Stimulated activated CD4-positive, alpha-beta T cell treated with anti-CD3 and anti-CD28 coated beads, Interleukin-4, amount 100 ng/mL, for 48 hours (primary cell): ENCODE measurements around the gene MYH11.

Experiments
- DNase-seq, 2 donors: peaks; one replicate each; pipeline ENCODE4 v3.0.0-alpha.2; 2020; ENCODE audit warnings: low read depth in 2 of 2

Gene MYH11

GRCh38 chr16:15856901-15857698, at the start of gene MYH11:
Gene MYH11 (minus strand): TSS chr16:15857028. CDS start chr16:15838252, 18,776 bp downstream.
- DNase-seq = no peak

GRCh38 chr16:15906439-15906838, 49.6 kb upstream of the MYH11 start:
- DNase-seq = no peak

GRCh38 chr16:15903960-15904359, 47.1 kb upstream of the MYH11 start:
- DNase-seq = no peak

- DNase-seq = no peak
Observed at GRCh38 chr16:15900901-15901500, 44.2 kb upstream of the MYH11 start.

GRCh38 chr16:15900357-15900756, 43.5 kb upstream of the MYH11 start:
- no peak for DNase-seq

GRCh38 chr16:15899538-15900100, 42.8 kb upstream of the MYH11 start:
- DNase-seq = peak; percentile 15 to 43

GRCh38 chr16:15898654-15899053, 41.8 kb upstream of the MYH11 start:
- no peak for DNase-seq

- peak; percentile 26 to 47 for DNase-seq
Observed at GRCh38 chr16:15897834-15898254, 41.0 kb upstream of the MYH11 start.

- no peak for DNase-seq
Observed at GRCh38 chr16:15897121-15897780, 40.4 kb upstream of the MYH11 start.

GRCh38 chr16:15894571-15895374, 37.9 kb upstream of the MYH11 start:
- no peak for DNase-seq

- no peak for DNase-seq
Observed at GRCh38 chr16:15891508-15891907, 34.7 kb upstream of the MYH11 start.

GRCh38 chr16:15888072-15888976, 31.5 kb upstream of the MYH11 start, which contains the start of gene CEP20:
Gene CEP20 (minus strand): TSS chr16:15888603. CDS start chr16:15888585, 18 bp downstream.
- DNase-seq = peak; percentile 99 to 100

GRCh38 chr16:15887283-15887682, 30.5 kb upstream of the MYH11 start:
- no peak for DNase-seq

- no peak for DNase-seq
Observed at GRCh38 chr16:15886078-15886477, 29.2 kb upstream of the MYH11 start.

GRCh38 chr16:15885560-15886001, 28.8 kb upstream of the MYH11 start:
- DNase-seq = no peak

GRCh38 chr16:15882563-15882962, 25.7 kb upstream of the MYH11 start:
- no peak for DNase-seq

GRCh38 chr16:15881794-15882379, 25.1 kb upstream of the MYH11 start:
- DNase-seq = no peak

- DNase-seq = no peak
Observed at GRCh38 chr16:15880434-15881308, 23.8 kb upstream of the MYH11 start.

GRCh38 chr16:15879255-15879811, 22.5 kb upstream of the MYH11 start:
- DNase-seq = no peak
